ENCODE measurements around the gene KNL1. TPM values are rescaled to one million over a fixed set of nuclear protein-coding genes. Genes with fewer than 3 reads are reported as not detected.

KNL1 gene
- total RNA-seq, result 39.5 TPM
- 0.35 TPM for polyA plus RNA-seq

GRCh38 chr15:40593588-40594428, at the start of gene KNL1:
Gene KNL1 (plus strand): TSS chr15:40594249. CDS start chr15:40602932, 8,683 bp downstream.
- peak within 1 kb of the TSS; percentile 84 for H3K27ac ChIP-seq (ENCODE audit: low read depth)
- peak; percentile 98 for DNase-seq (ENCODE audit: extremely low spot score)
- 3% methylated on average over 41 of the region's 41 CpGs for WGBS
- H3K36me3 ChIP-seq (ENCODE audit: insufficient read depth), result no peaks in the 10 kb centered on the region
- H3K4me3 ChIP-seq (ENCODE audit: low read depth, low read length), result peak within 1 kb of the TSS; percentile 56
- H3K4me1 ChIP-seq (ENCODE audit: insufficient read depth), result no peaks in the 10 kb centered on the region

- H3K27ac ChIP-seq (ENCODE audit: low read depth), result no peak overlapping the region
- no peaks in the 10 kb centered on the region for H3K4me1 ChIP-seq (ENCODE audit: insufficient read depth)
- H3K36me3 ChIP-seq (ENCODE audit: insufficient read depth), result no peaks in the 10 kb centered on the region
- no peak overlapping the region for H3K4me3 ChIP-seq (ENCODE audit: low read depth, low read length)
- WGBS, result 73% methylated on average over 1 of the region's 1 CpG
- no peak for DNase-seq (ENCODE audit: extremely low spot score)
Observed at GRCh38 chr15:40545457-40545856, 48.6 kb upstream of the KNL1 start.

- DNase-seq (ENCODE audit: extremely low spot score), result no peak
- H3K27ac ChIP-seq (ENCODE audit: low read depth), result no peak overlapping the region
- no peak overlapping the region for H3K4me3 ChIP-seq (ENCODE audit: low read depth, low read length)
- no peaks in the 10 kb centered on the region for H3K36me3 ChIP-seq (ENCODE audit: insufficient read depth)
- no peaks in the 10 kb centered on the region for H3K4me1 ChIP-seq (ENCODE audit: insufficient read depth)
- 93% methylated on average over 2 of the region's 2 CpGs for WGBS
Observed at GRCh38 chr15:40548610-40549009, 45.4 kb upstream of the KNL1 start.

- no peak for DNase-seq (ENCODE audit: extremely low spot score)
- Histone ChIP-seq H3K27ac (ENCODE audit: low read depth) (no peak overlapping the region), H3K4me1 (ENCODE audit: insufficient read depth) (no peaks in the 10 kb centered on the region), H3K36me3 (ENCODE audit: insufficient read depth) (peaks cover 2% of the 10 kb centered on the region), H3K4me3 (ENCODE audit: low read depth, low read length) (no peak overlapping the region)
- 56% methylated on average over 9 of the region's 9 CpGs for WGBS
Observed at GRCh38 chr15:40549894-40550293, 44.2 kb upstream of the KNL1 start.

GRCh38 chr15:40550341-40551037, 43.6 kb upstream of the KNL1 start:
- Histone ChIP-seq H3K4me3 (ENCODE audit: low read depth, low read length) (no peak overlapping the region), H3K36me3 (ENCODE audit: insufficient read depth) (peaks cover 2% of the 10 kb centered on the region), H3K4me1 (ENCODE audit: insufficient read depth) (no peaks in the 10 kb centered on the region), H3K27ac (ENCODE audit: low read depth) (no peak overlapping the region)
- no peak for DNase-seq (ENCODE audit: extremely low spot score)
- 93% methylated on average over 6 of the region's 6 CpGs for WGBS

GRCh38 chr15:40554161-40554525, 39.9 kb upstream of the KNL1 start:
- Histone ChIP-seq H3K27ac (ENCODE audit: low read depth) (no peak overlapping the region), H3K4me1 (ENCODE audit: insufficient read depth) (no peaks in the 10 kb centered on the region), H3K36me3 (ENCODE audit: insufficient read depth) (peaks cover 2% of the 10 kb centered on the region), H3K4me3 (ENCODE audit: low read depth, low read length) (no peak overlapping the region)
- DNase-seq (ENCODE audit: extremely low spot score), result no peak
- 83% methylated on average over 4 of the region's 4 CpGs for WGBS

- Histone ChIP-seq H3K4me3 (ENCODE audit: low read depth, low read length) (no peak overlapping the region), H3K27ac (ENCODE audit: low read depth) (no peak overlapping the region), H3K4me1 (ENCODE audit: insufficient read depth) (no peaks in the 10 kb centered on the region), H3K36me3 (ENCODE audit: insufficient read depth) (peaks cover 2% of the 10 kb centered on the region)
- WGBS, result 96% methylated on average over 2 of the region's 2 CpGs
- no peak for DNase-seq (ENCODE audit: extremely low spot score)
Observed at GRCh38 chr15:40555876-40556275, 38.2 kb upstream of the KNL1 start.

GRCh38 chr15:40558952-40559742, 34.9 kb upstream of the KNL1 start:
- DNase-seq (ENCODE audit: extremely low spot score), result no peak
- Histone ChIP-seq H3K4me1 (ENCODE audit: insufficient read depth) (no peaks in the 10 kb centered on the region), H3K4me3 (ENCODE audit: low read depth, low read length) (no peak overlapping the region), H3K36me3 (ENCODE audit: insufficient read depth) (peaks cover 2% of the 10 kb centered on the region), H3K27ac (ENCODE audit: low read depth) (no peak overlapping the region)
- WGBS, result 88% methylated on average over 6 of the region's 6 CpGs

- 78% methylated on average over 2 of the region's 2 CpGs for WGBS
- Histone ChIP-seq H3K27ac (ENCODE audit: low read depth) (no peak overlapping the region), H3K36me3 (ENCODE audit: insufficient read depth) (no peaks in the 10 kb centered on the region), H3K4me1 (ENCODE audit: insufficient read depth) (no peaks in the 10 kb centered on the region), H3K4me3 (ENCODE audit: low read depth, low read length) (no peak overlapping the region)
- no peak for DNase-seq (ENCODE audit: extremely low spot score)
Observed at GRCh38 chr15:40562691-40563090, 31.4 kb upstream of the KNL1 start.

GRCh38 chr15:40563426-40563825, 30.6 kb upstream of the KNL1 start:
- no peak for DNase-seq (ENCODE audit: extremely low spot score)
- H3K4me1 ChIP-seq (ENCODE audit: insufficient read depth), result no peaks in the 10 kb centered on the region
- H3K36me3 ChIP-seq (ENCODE audit: insufficient read depth), result no peaks in the 10 kb centered on the region
- H3K4me3 ChIP-seq (ENCODE audit: low read depth, low read length), result no peak overlapping the region
- no peak overlapping the region for H3K27ac ChIP-seq (ENCODE audit: low read depth)

- H3K4me1 ChIP-seq (ENCODE audit: insufficient read depth), result no peaks in the 10 kb centered on the region
- peak within 1 kb of the TSS; percentile 64 for H3K4me3 ChIP-seq (ENCODE audit: low read depth, low read length)
- H3K27ac ChIP-seq (ENCODE audit: low read depth), result peak within 1 kb of the TSS; percentile 87
- peak; percentile 97 for DNase-seq (ENCODE audit: extremely low spot score)
- under 1% methylated on average over 40 of the region's 40 CpGs for WGBS
- H3K36me3 ChIP-seq (ENCODE audit: insufficient read depth), result no peaks in the 10 kb centered on the region
Observed at GRCh38 chr15:40564591-40565332, 29.3 kb upstream of the KNL1 start, which contains the start of gene CCDC32. Gene CCDC32 (minus strand): TSS chr15:40565042. CDS start chr15:40563015, 2,027 bp downstream.

- H3K27ac ChIP-seq (ENCODE audit: low read depth), result no peak overlapping the region
Observed at GRCh38 chr15:40565333-40566238, 28.5 kb upstream of the KNL1 start.

More at GRCh38 chr15:40565333-40566238, 28.5 kb upstream of the KNL1 start:
- 50% methylated on average over 20 of the region's 20 CpGs for WGBS
- H3K4me1 ChIP-seq (ENCODE audit: insufficient read depth), result no peaks in the 10 kb centered on the region
- no peak for DNase-seq (ENCODE audit: extremely low spot score)
- H3K36me3 ChIP-seq (ENCODE audit: insufficient read depth), result no peaks in the 10 kb centered on the region
- H3K4me3 ChIP-seq (ENCODE audit: low read depth, low read length), result peak overlapping the region; percentile 64
